ENCODE results near the gene CD82. TPM values are rescaled to one million over a fixed set of nuclear protein-coding genes. Genes with fewer than 3 reads are reported as not detected.

Gene CD82
- total and polyA plus RNA-seq, 4 experiments from 2014 or later, result 130 to 260 (median 191) TPM

- Mint-ChIP-seq H3K27ac (no peak overlapping the region), H3K27me3 (peaks cover 9 to 26% of the 10 kb centered on the region in 2 donors), H3K9me3 (no peaks in the 10 kb centered on the region), H3K4me1 (peaks cover 0 to 7% (median 1%) of the 10 kb centered on the region in 4 donors), H3K4me3 (no peak overlapping the region), H3K36me3 (no peaks in the 10 kb centered on the region)
- POLR2A ChIA-PET (ENCODE audit: partially characterized antibody), result no interaction called here
- Histone ChIP-seq H3K9me3 (ENCODE audit: control insufficient read depth in 1 of 2, low read length in 2 of 2) (no peaks in the 10 kb centered on the region), H3K4me1 (ENCODE audit: insufficient read depth, low read length) (no peaks in the 10 kb centered on the region), H3K4me3 (ENCODE audit: low read length in 2 of 2) (no peak overlapping the region), H3K36me3 (ENCODE audit: insufficient read depth, low read length) (no peaks in the 10 kb centered on the region), H3K27me3 (ENCODE audit: insufficient read depth, low read length) (no peaks in the 10 kb centered on the region), H3K27ac (ENCODE audit: low read depth, low read length) (no peak overlapping the region)
- intact Hi-C loops (cut with micrococcal nuclease), result no loop called here
- no peak for DNase-seq
- CTCF ChIA-PET (ENCODE audit: partially characterized antibody), result interaction anchor here (1.0 to 4.0 kb wide), 2 partner anchors 15 to 397 kb away, joined by 3 to 54 read pairs; no protein-coding TSS in a partner anchor
Observed at GRCh38 chr11:44522294-44522693, 43.2 kb upstream of the CD82 start.

- no peaks in the 10 kb centered on the region for H3K9me3 ChIP-seq (ENCODE audit: control insufficient read depth in 1 of 2, low read length in 2 of 2)
- H3K27me3 ChIP-seq (ENCODE audit: insufficient read depth, low read length), result no peaks in the 10 kb centered on the region
- Mint-ChIP-seq H3K9me3 (no peaks in the 10 kb centered on the region), H3K36me3 (no peaks in the 10 kb centered on the region), H3K4me1 (peaks cover 0 to 7% (median 1%) of the 10 kb centered on the region in 4 donors), H3K4me3 (peak overlapping the region in 1 of 8 donors; percentile 45), H3K27me3 (peaks cover 8 to 18% of the 10 kb centered on the region in 2 donors), H3K27ac (peak overlapping the region in 1 of 7 donors; percentile 55)
- no peak for DNase-seq
- CTCF ChIA-PET (ENCODE audit: partially characterized antibody), result interaction anchor here (1.2 to 4.0 kb wide), 3 partner anchors 13 to 402 kb away, joined by 3 to 54 read pairs (median 7); no protein-coding TSS in a partner anchor
- H3K4me1 ChIP-seq (ENCODE audit: insufficient read depth, low read length), result no peaks in the 10 kb centered on the region
- no peak overlapping the region for H3K4me3 ChIP-seq (ENCODE audit: low read length in 2 of 2)
- no peak overlapping the region for H3K27ac ChIP-seq (ENCODE audit: low read depth, low read length)
- POLR2A ChIA-PET (ENCODE audit: partially characterized antibody), result no interaction called here
- H3K36me3 ChIP-seq (ENCODE audit: insufficient read depth, low read length), result no peaks in the 10 kb centered on the region
- intact Hi-C loops (cut with micrococcal nuclease), result no loop called here
Observed at GRCh38 chr11:44524346-44524745, 41.1 kb upstream of the CD82 start.

GRCh38 chr11:44524751-44525201 lies 40.7 kb upstream of the CD82 start:
- CTCF ChIA-PET (ENCODE audit: partially characterized antibody), result interaction anchor here (2.1 to 4.0 kb wide), 2 partner anchors 12 to 92 kb away, joined by 7 to 54 read pairs; no protein-coding TSS in a partner anchor

GRCh38 chr11:44525473-44526252 lies 39.8 kb upstream of the CD82 start:
- no peak overlapping the region for H3K4me3 ChIP-seq (ENCODE audit: low read length in 2 of 2)
- no peaks in the 10 kb centered on the region for H3K9me3 Mint-ChIP-seq
- CTCF ChIA-PET (ENCODE audit: partially characterized antibody), result interaction anchor here (1.2 to 4.0 kb wide), 3 partner anchors 11 to 91 kb away, joined by 5 to 54 read pairs (median 7); no protein-coding TSS in a partner anchor
- no peaks in the 10 kb centered on the region for H3K36me3 Mint-ChIP-seq
- DNase-seq, result no peak
- no peaks in the 10 kb centered on the region for H3K9me3 ChIP-seq (ENCODE audit: control insufficient read depth in 1 of 2, low read length in 2 of 2)
- POLR2A ChIA-PET (ENCODE audit: partially characterized antibody), result no interaction called here
- peaks cover 7% of the 10 kb centered on the region for H3K4me1 ChIP-seq (ENCODE audit: insufficient read depth, low read length)
- no peak overlapping the region for H3K4me3 Mint-ChIP-seq
- no peaks in the 10 kb centered on the region for H3K27me3 ChIP-seq (ENCODE audit: insufficient read depth, low read length)
- no peaks in the 10 kb centered on the region for H3K36me3 ChIP-seq (ENCODE audit: insufficient read depth, low read length)
- intact Hi-C loops (cut with micrococcal nuclease), result no loop called here
- H3K27ac ChIP-seq (ENCODE audit: low read depth, low read length), result no peak overlapping the region
- H3K4me1 Mint-ChIP-seq, result peaks cover 8 to 13% (median 9%) of the 10 kb centered on the region in 4 donors
- no peak overlapping the region for H3K27ac Mint-ChIP-seq
- H3K27me3 Mint-ChIP-seq, result peaks cover 5 to 15% of the 10 kb centered on the region in 2 donors

More at GRCh38 chr11:44524751-44525201, 40.7 kb upstream of the CD82 start:
- POLR2A ChIA-PET (ENCODE audit: partially characterized antibody), result no interaction called here
- Mint-ChIP-seq H3K36me3 (no peaks in the 10 kb centered on the region), H3K27ac (peak overlapping the region in 1 of 7 donors; percentile 55), H3K9me3 (no peaks in the 10 kb centered on the region), H3K4me3 (peak overlapping the region in 1 of 8 donors; percentile 45), H3K4me1 (peaks cover 0 to 7% (median 1%) of the 10 kb centered on the region in 4 donors), H3K27me3 (peaks cover 5 to 17% of the 10 kb centered on the region in 2 donors)
- no peak for DNase-seq
- H3K36me3 ChIP-seq (ENCODE audit: insufficient read depth, low read length), result no peaks in the 10 kb centered on the region
- H3K9me3 ChIP-seq (ENCODE audit: control insufficient read depth in 1 of 2, low read length in 2 of 2), result no peaks in the 10 kb centered on the region
- H3K4me3 ChIP-seq (ENCODE audit: low read length in 2 of 2), result no peak overlapping the region
- no peak overlapping the region for H3K27ac ChIP-seq (ENCODE audit: low read depth, low read length)
- intact Hi-C loops (cut with micrococcal nuclease), result no loop called here
- H3K4me1 ChIP-seq (ENCODE audit: insufficient read depth, low read length), result no peaks in the 10 kb centered on the region
- H3K27me3 ChIP-seq (ENCODE audit: insufficient read depth, low read length), result no peaks in the 10 kb centered on the region

GRCh38 chr11:44526438-44526837 lies 39.0 kb upstream of the CD82 start:
- H3K9me3 Mint-ChIP-seq, result no peaks in the 10 kb centered on the region
- H3K27ac Mint-ChIP-seq, result no peak overlapping the region
- Histone ChIP-seq H3K4me1 (ENCODE audit: insufficient read depth, low read length) (peaks cover 10% of the 10 kb centered on the region), H3K9me3 (ENCODE audit: control insufficient read depth in 1 of 2, low read length in 2 of 2) (no peaks in the 10 kb centered on the region), H3K4me3 (ENCODE audit: low read length in 2 of 2) (no peak overlapping the region), H3K27ac (ENCODE audit: low read depth, low read length) (no peak overlapping the region), H3K36me3 (ENCODE audit: insufficient read depth, low read length) (no peaks in the 10 kb centered on the region), H3K27me3 (ENCODE audit: insufficient read depth, low read length) (no peaks in the 10 kb centered on the region)
- POLR2A ChIA-PET (ENCODE audit: partially characterized antibody), result no interaction called here
- no peaks in the 10 kb centered on the region for H3K36me3 Mint-ChIP-seq
- DNase-seq, result no peak
- peaks cover 5 to 9% of the 10 kb centered on the region in 2 donors for H3K27me3 Mint-ChIP-seq
- peaks cover 10 to 19% (median 10%) of the 10 kb centered on the region in 4 donors for H3K4me1 Mint-ChIP-seq
- CTCF ChIA-PET (ENCODE audit: partially characterized antibody), result interaction anchor here (1.2 to 4.0 kb wide), 2 partner anchors 11 to 30 kb away, joined by 5 to 54 read pairs; no protein-coding TSS in a partner anchor
- intact Hi-C loops (cut with micrococcal nuclease), result no loop called here
- no peak overlapping the region for H3K4me3 Mint-ChIP-seq

- ChIA-PET POLR2A (ENCODE audit: partially characterized antibody) (no interaction called here), CTCF (ENCODE audit: partially characterized antibody) (interaction anchor here (1.0 kb wide), 1 partner anchor 12 kb away, joined by 4 read pairs; no protein-coding TSS in a partner anchor)
- Mint-ChIP-seq H3K4me3 (no peak overlapping the region), H3K4me1 (peaks cover 10 to 19% (median 10%) of the 10 kb centered on the region in 4 donors), H3K27me3 (peaks cover 2 to 4% of the 10 kb centered on the region in 2 donors), H3K36me3 (no peaks in the 10 kb centered on the region), H3K27ac (peak overlapping the region in 1 of 7 donors; percentile 29), H3K9me3 (no peaks in the 10 kb centered on the region)
- H3K36me3 ChIP-seq (ENCODE audit: insufficient read depth, low read length), result no peaks in the 10 kb centered on the region
- intact Hi-C loops (cut with micrococcal nuclease), result no loop called here
- H3K27ac ChIP-seq (ENCODE audit: low read depth, low read length), result no peak overlapping the region
- H3K4me1 ChIP-seq (ENCODE audit: insufficient read depth, low read length), result peaks cover 10% of the 10 kb centered on the region
- H3K9me3 ChIP-seq (ENCODE audit: control insufficient read depth in 1 of 2, low read length in 2 of 2), result no peaks in the 10 kb centered on the region
- no peak for DNase-seq
- H3K4me3 ChIP-seq (ENCODE audit: low read length in 2 of 2), result no peak overlapping the region
- no peaks in the 10 kb centered on the region for H3K27me3 ChIP-seq (ENCODE audit: insufficient read depth, low read length)
Observed at GRCh38 chr11:44527476-44527875, 38.0 kb upstream of the CD82 start.

- Mint-ChIP-seq H3K36me3 (no peaks in the 10 kb centered on the region), H3K27me3 (no peaks in the 10 kb centered on the region), H3K4me3 (no peak overlapping the region), H3K4me1 (peaks cover 10 to 19% (median 10%) of the 10 kb centered on the region in 4 donors), H3K27ac (no peak overlapping the region), H3K9me3 (no peaks in the 10 kb centered on the region)
- peaks cover 10% of the 10 kb centered on the region for H3K4me1 ChIP-seq (ENCODE audit: insufficient read depth, low read length)
- ChIA-PET CTCF (ENCODE audit: partially characterized antibody) (interaction anchor here (1.0 kb wide), 1 partner anchor 11 kb away, joined by 4 read pairs; no protein-coding TSS in a partner anchor), POLR2A (ENCODE audit: partially characterized antibody) (no interaction called here)
- no peak overlapping the region for H3K27ac ChIP-seq (ENCODE audit: low read depth, low read length)
- intact Hi-C loops (cut with micrococcal nuclease), result no loop called here
- H3K4me3 ChIP-seq (ENCODE audit: low read length in 2 of 2), result no peak overlapping the region
- no peaks in the 10 kb centered on the region for H3K9me3 ChIP-seq (ENCODE audit: control insufficient read depth in 1 of 2, low read length in 2 of 2)
- DNase-seq, result no peak
- H3K27me3 ChIP-seq (ENCODE audit: insufficient read depth, low read length), result no peaks in the 10 kb centered on the region
- no peaks in the 10 kb centered on the region for H3K36me3 ChIP-seq (ENCODE audit: insufficient read depth, low read length)
Observed at GRCh38 chr11:44528103-44528502, 37.4 kb upstream of the CD82 start.

All from CD4-positive, alpha-beta memory T cell (primary cell).